ENCODE results near the gene SYT10.
"Not testable (repeated sequence)": the region's sequence is repeated elsewhere in the genome, so short reads cannot be mapped to it uniquely, and the experiment has no call there.

SYT10 gene

GRCh38 chr12:33437598-33437997 lies 2.0 kb downstream of the SYT10 start:
- H3K4me3 ChIP-seq (ENCODE audit: low read depth, low read length): no peak overlapping the region
- in situ Hi-C loops (cut with HindIII; ENCODE audit: low sequenced_read_pairs): no loop called here
- TF ChIP-seq CTCF (IDR thresholded peaks at IDR 0.05; ENCODE audit: low read depth, low read length): no peak
- no peak for DNase-seq (ENCODE audit: low read depth, low spot score)

GRCh38 chr12:33432992-33433391 lies 6.6 kb downstream of the SYT10 start:
- in situ Hi-C loops (cut with HindIII; ENCODE audit: low sequenced_read_pairs): no loop called here

GRCh38 chr12:33431648-33432047 lies 8.0 kb downstream of the SYT10 start:
- DNase-seq (ENCODE audit: low read depth, low spot score): no peak
- no peak for TF ChIP-seq CTCF (IDR thresholded peaks at IDR 0.05; ENCODE audit: low read depth, low read length)
- H3K4me3 ChIP-seq (ENCODE audit: low read depth, low read length): no peak overlapping the region
- in situ Hi-C loops (cut with HindIII; ENCODE audit: low sequenced_read_pairs): no loop called here

More at GRCh38 chr12:33432992-33433391, 6.6 kb downstream of the SYT10 start:
- H3K4me3 ChIP-seq (ENCODE audit: low read depth, low read length): no peak overlapping the region
- no peak for DNase-seq (ENCODE audit: low read depth, low spot score)
- no peak for TF ChIP-seq CTCF (IDR thresholded peaks at IDR 0.05; ENCODE audit: low read depth, low read length)

GRCh38 chr12:33429468-33429867 lies 10.2 kb downstream of the SYT10 start:
- DNase-seq (ENCODE audit: low read depth, low spot score): no peak
- in situ Hi-C loops (cut with HindIII; ENCODE audit: low sequenced_read_pairs): no loop called here
- H3K4me3 ChIP-seq (ENCODE audit: low read depth, low read length): no peak overlapping the region
- no peak for TF ChIP-seq CTCF (IDR thresholded peaks at IDR 0.05; ENCODE audit: low read depth, low read length)

- in situ Hi-C loops (cut with HindIII; ENCODE audit: low sequenced_read_pairs): no loop called here
- DNase-seq (ENCODE audit: low read depth, low spot score): no peak
- no peak for TF ChIP-seq CTCF (IDR thresholded peaks at IDR 0.05; ENCODE audit: low read depth, low read length)
- no peak overlapping the region for H3K4me3 ChIP-seq (ENCODE audit: low read depth, low read length)
These were observed 12.5 kb downstream of the SYT10 start for GRCh38 chr12:33427071-33427470.

- no peak for TF ChIP-seq CTCF (IDR thresholded peaks at IDR 0.05; ENCODE audit: low read depth, low read length)
- in situ Hi-C loops (cut with HindIII; ENCODE audit: low sequenced_read_pairs): no loop called here
- no peak for DNase-seq (ENCODE audit: low read depth, low spot score)
- H3K4me3 ChIP-seq (ENCODE audit: low read depth, low read length): no peak overlapping the region
These were observed 15.9 kb downstream of the SYT10 start for GRCh38 chr12:33423706-33424105.

GRCh38 chr12:33412410-33412809 lies 27.2 kb downstream of the SYT10 start:
- in situ Hi-C loops (cut with HindIII; ENCODE audit: low sequenced_read_pairs); H3K4me3 ChIP-seq (ENCODE audit: low read depth, low read length); DNase-seq (ENCODE audit: low read depth, low spot score): not testable (repeated sequence)
